Mammary epithelial cell (primary cell): ENCODE results near the gene GLB1L.

ENCODE experiments used
- CTCF ChIP-seq, 2 donors: IDR thresholded peaks in 1 of 2; conservative IDR thresholded peaks in 1 of 2; 2 replicates each; pipeline ENCODE4 v1.5.1; 2011 to 2012; ENCODE audit warnings: inconsistent platforms in 2 of 2, low read length in 2 of 2, mild to moderate bottlenecking in 2 of 2, control low read depth in 1 of 2, low read depth in 1 of 2; ENCODE audit not compliant: insufficient read depth in 1 of 2; ENCODE audit errors: extremely low read depth in 1 of 2
- EZH2 ChIP-seq: IDR thresholded peaks from 2 replicates; pipeline ENCODE4 v1.6.1; 2012; ENCODE audit warnings: low read length, inconsistent platforms, borderline replicate concordance

DNA sequence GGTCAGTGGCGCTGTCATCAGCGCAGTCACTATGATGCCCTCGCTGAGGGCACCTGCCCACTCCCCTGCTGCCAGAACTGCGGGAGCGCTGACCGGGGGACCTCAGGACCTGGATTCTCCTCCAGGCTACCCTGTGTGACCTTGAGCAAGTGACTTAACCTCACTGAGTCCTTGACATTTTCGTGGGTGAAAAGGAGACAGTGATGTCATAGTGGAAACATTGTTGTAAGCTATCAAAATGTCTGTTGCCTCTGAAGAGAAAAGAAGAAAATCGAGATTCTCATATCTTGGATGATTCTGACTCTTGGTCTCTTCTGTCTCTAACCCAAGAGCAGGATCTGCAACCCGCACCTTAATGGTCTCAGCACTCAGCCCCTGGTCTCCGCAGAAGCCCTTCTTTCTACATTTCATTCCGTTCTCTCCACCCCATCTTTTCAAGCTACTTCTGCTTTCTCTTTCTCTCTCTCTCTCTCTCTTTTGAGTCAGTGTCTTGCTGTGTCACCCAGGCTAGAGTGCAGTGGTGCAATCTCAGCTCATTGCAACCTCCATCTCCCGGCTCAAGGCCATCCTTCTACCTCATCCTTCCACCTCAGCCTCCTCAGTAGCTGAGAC is 9.5 kb upstream of the GLB1L start:
- TF ChIP-seq CTCF (conservative IDR thresholded peaks at IDR 0.05 in 1 of 2, IDR thresholded peaks at IDR 0.05 in 1 of 2; ENCODE audit: extremely low read depth in 1 of 2, insufficient read depth in 1 of 2, low read depth in 1 of 2, low read length in 2 of 2) (no peak), EZH2 (no peak)
